HS-27A (cell line): ENCODE results near the gene MAP1A.
"Not testable (repeated sequence)": the region's sequence is repeated elsewhere in the genome, so short reads cannot be mapped to it uniquely, and the experiment has no call there.

ENCODE experiments used
- DNase-seq: peaks from one replicate; pipeline ENCODE4 v3.0.0-alpha.2; 2012; ENCODE audit warnings: low read depth, missing footprints

Gene MAP1A

GRCh38 chr15:43529587-43530345 lies 12.4 kb downstream of the MAP1A start:
- no peak for DNase-seq

DNA sequence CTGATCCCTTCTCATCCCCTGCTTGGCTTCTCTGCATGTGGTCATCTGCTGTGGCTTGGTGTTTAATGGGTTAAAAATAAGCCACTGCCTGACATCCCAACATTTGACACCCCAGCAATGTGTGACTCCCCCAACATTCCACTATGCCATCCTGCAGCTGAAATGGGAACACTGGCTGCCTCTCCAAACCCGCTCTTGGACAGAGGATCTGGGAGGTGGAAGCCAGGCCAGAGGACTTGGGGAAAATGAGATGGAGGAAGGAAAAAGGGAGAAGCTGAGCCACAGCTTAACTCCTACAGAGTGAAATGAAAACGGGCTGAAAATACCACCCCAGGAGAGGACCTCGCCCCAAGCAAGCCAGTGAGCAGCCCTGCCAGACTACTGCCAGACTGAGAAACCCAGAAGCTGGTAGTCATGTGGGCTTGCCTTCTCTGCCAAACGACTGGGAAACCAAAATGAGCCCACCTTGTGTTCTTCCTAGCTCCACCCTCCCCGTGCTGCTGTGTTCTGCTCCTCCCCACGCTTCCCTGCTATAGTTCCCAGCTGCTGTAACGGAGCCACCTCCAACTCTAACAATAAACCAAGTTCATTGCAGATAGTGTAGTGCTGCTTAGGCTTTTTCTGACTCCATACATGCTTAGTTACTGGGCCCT lies 13.7 kb downstream of the MAP1A start:
- DNase-seq: no peak

- not testable (repeated sequence) for DNase-seq
Observed at GRCh38 chr15:43532826-43533225, 15.4 kb downstream of the MAP1A start.

GRCh38 chr15:43534897-43535296 lies 17.5 kb downstream of the MAP1A start:
- DNase-seq: no peak

DNA sequence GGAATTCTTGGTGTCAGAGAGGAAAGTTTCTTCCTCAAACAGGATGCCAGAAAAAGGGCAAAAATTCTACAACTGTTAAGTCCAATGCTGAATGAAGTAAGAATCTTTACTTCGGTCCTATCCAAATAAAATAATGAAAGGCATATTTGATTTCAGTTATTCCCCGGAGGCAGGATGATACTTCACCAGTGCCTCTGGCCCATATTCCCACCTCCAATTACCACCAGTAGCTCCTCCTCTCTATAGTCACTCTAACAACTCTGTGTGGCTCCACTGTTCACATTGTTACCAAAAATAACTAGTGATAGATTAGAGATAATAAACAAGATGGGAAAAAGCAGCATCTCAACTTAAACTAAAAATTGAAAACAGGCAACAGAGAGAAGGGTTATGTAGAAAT lies 20.7 kb downstream of the MAP1A start:
- DNase-seq: no peak

DNA sequence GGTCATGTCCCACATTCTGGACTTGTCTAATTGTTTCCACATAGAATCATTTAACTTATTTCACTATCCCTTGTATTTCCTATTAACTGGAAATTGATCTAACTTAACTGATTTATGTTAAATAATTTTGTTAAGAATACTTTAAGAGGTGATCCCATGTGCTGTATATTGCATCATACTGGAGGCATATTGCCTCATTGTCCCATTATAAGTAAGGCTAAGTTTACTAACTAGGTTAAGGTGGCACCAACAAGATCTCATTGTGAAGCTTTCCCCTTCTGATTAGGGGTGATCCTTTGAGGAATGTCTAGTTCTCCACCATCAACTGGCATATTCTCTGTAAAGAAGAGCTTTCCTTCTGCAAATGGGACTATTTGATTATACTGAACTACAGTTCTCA lies 24.4 kb downstream of the MAP1A start:
- no peak for DNase-seq

GRCh38 chr15:43544266-43544665 lies 26.9 kb downstream of the MAP1A start:
- no peak for DNase-seq

GRCh38 chr15:43545426-43545825 lies 28.0 kb downstream of the MAP1A start:
- DNase-seq: no peak

- no peak for DNase-seq
Observed at GRCh38 chr15:43547539-43547938, 30.1 kb downstream of the MAP1A start.

GRCh38 chr15:43550527-43551363 lies 33.3 kb downstream of the MAP1A start:
- DNase-seq: no peak

- DNase-seq: no peak
Observed at GRCh38 chr15:43552256-43552655, 34.8 kb downstream of the MAP1A start.

- no peak for DNase-seq
Observed at GRCh38 chr15:43552986-43553385, 35.6 kb downstream of the MAP1A start.

GRCh38 chr15:43562753-43563152 lies 45.3 kb downstream of the MAP1A start:
- not testable (repeated sequence) for DNase-seq

- not testable (repeated sequence) for DNase-seq
Observed at GRCh38 chr15:43563793-43564192, 46.4 kb downstream of the MAP1A start.

DNA sequence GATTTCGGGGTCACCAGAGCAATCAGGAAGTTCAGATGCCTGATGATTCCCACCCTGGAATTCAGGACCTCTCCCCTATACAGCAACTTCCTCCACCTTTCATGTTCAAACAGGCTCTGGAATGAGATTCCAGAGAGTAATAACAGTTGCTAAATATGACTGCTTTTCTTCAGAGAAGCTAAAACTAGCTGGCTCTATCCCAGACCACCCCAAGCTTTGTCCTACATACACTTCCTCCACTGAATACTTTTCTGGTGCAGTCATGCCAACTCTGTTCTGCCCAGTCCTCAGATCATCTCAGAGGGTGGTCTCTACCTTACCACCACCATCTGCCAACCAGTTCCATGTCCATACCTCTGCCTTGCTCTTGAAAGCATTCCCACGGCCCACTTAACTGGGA lies 49.2 kb downstream of the MAP1A start:
- DNase-seq: not testable (repeated sequence)

DNA sequence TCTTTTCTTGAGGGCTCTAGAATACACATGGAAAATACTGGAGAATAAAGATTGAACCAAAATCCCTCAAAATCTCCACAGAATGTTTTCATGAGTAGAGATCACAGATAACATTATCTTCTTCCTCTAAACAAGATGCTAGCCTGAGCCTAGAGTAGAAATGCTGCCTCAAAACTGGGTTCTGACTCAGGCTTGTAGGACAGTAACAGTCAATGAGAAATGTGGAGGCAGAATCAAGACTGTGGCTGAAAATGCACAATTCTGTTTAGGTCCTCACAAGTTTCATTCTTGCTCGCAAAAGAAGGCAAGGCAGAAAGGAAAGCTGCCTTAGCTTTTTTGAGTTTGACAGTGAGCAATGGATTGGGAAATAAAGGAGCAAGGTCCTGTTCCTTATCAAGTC lies 57.2 kb downstream of the MAP1A start:
- DNase-seq: not testable (repeated sequence)
